Measurements from ENCODE around the gene DYNC2LI1. TPM values are rescaled to one million over a fixed set of nuclear protein-coding genes. Genes with fewer than 3 reads are reported as not detected.
A peak's percentile ranks its signal among the peaks of the same experiment; 100 is the strongest.

DYNC2LI1 gene
- total RNA-seq, 2 experiments from 2014 or later, result 13.6 to 17.7 TPM

GRCh38 chr2:43764086-43764705, 9.6 kb upstream of the DYNC2LI1 start:
- no peaks in the 10 kb centered on the region for H4K20me1 ChIP-seq (ENCODE audit: insufficient read depth, low read length)
- H3K9me2 ChIP-seq (ENCODE audit: insufficient read depth, low read length), result no peaks in the 10 kb centered on the region
- no peak for TF ChIP-seq EZH2phosphoT487 (IDR thresholded peaks at IDR 0.05; ENCODE audit: borderline replicate concordance, low read depth, low read length)
- TF ChIP-seq, protein P1, sequence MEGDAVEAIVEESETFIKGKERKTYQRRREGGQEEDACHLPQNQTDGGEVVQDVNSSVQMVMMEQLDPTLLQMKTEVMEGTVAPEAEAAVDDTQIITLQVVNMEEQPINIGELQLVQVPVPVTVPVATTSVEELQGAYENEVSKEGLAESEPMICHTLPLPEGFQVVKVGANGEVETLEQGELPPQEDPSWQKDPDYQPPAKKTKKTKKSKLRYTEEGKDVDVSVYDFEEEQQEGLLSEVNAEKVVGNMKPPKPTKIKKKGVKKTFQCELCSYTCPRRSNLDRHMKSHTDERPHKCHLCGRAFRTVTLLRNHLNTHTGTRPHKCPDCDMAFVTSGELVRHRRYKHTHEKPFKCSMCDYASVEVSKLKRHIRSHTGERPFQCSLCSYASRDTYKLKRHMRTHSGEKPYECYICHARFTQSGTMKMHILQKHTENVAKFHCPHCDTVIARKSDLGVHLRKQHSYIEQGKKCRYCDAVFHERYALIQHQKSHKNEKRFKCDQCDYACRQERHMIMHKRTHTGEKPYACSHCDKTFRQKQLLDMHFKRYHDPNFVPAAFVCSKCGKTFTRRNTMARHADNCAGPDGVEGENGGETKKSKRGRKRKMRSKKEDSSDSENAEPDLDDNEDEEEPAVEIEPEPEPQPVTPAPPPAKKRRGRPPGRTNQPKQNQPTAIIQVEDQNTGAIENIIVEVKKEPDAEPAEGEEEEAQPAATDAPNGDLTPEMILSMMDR (conservative IDR thresholded peaks at IDR 0.05; ENCODE audit: low read length), result no peak
- DNase-seq (ENCODE audit: low spot score), result no peak
- no peaks in the 10 kb centered on the region for H3K4me1 ChIP-seq (ENCODE audit: insufficient read depth, low read length, poor library complexity, severe bottlenecking)
- no peaks in the 10 kb centered on the region for H3K36me3 ChIP-seq (ENCODE audit: insufficient read depth, low read length)
- no peak overlapping the region for H3K4me3 ChIP-seq (ENCODE audit: low read depth, low read length, poor library complexity, severe bottlenecking)
- POLR2A ChIA-PET, result no interaction called here
- no peaks in the 10 kb centered on the region for H3K79me2 ChIP-seq (ENCODE audit: insufficient read depth, low read depth, low read length)
- no peak overlapping the region for H3K4me2 ChIP-seq (ENCODE audit: low read length)
- H3K27ac ChIP-seq (ENCODE audit: low read depth, low read length, poor library complexity, severe bottlenecking), result no peak overlapping the region
- H3K9me3 ChIP-seq (ENCODE audit: low read length), result no peaks in the 10 kb centered on the region
- no peak overlapping the region for H2AFZ ChIP-seq (ENCODE audit: low read length)
- BruUV-seq (replicated peaks), result no TSS peak
- intact Hi-C loops (cut with micrococcal nuclease; ENCODE audit: unreplicated experiment), result no loop called here
- CTCF ChIA-PET (ENCODE audit: unreplicated experiment), result no interaction called here

GRCh38 chr2:43766006-43766405, 7.8 kb upstream of the DYNC2LI1 start:
- no peaks in the 10 kb centered on the region for H3K9me2 ChIP-seq (ENCODE audit: insufficient read depth, low read length)
- H3K4me3 ChIP-seq (ENCODE audit: low read depth, low read length, poor library complexity, severe bottlenecking), result no peak overlapping the region
- ChIA-PET CTCF (ENCODE audit: unreplicated experiment) (no interaction called here), POLR2A (no interaction called here)
- no peak overlapping the region for H3K4me2 ChIP-seq (ENCODE audit: low read length)
- no peaks in the 10 kb centered on the region for H3K36me3 ChIP-seq (ENCODE audit: insufficient read depth, low read length)
- no peaks in the 10 kb centered on the region for H4K20me1 ChIP-seq (ENCODE audit: insufficient read depth, low read length)
- no peak for TF ChIP-seq EZH2phosphoT487 (IDR thresholded peaks at IDR 0.05; ENCODE audit: borderline replicate concordance, low read depth, low read length)
- TF ChIP-seq, protein P1 (conservative IDR thresholded peaks at IDR 0.05; ENCODE audit: low read length), result no peak
- DNase-seq (ENCODE audit: low spot score), result no peak
- H3K27ac ChIP-seq (ENCODE audit: low read depth, low read length, poor library complexity, severe bottlenecking), result no peak overlapping the region
- intact Hi-C loops (cut with micrococcal nuclease; ENCODE audit: unreplicated experiment), result no loop called here
- H3K79me2 ChIP-seq (ENCODE audit: insufficient read depth, low read depth, low read length), result no peaks in the 10 kb centered on the region
- BruUV-seq (replicated peaks), result no TSS peak
- H3K9me3 ChIP-seq (ENCODE audit: low read length), result no peaks in the 10 kb centered on the region
- H2AFZ ChIP-seq (ENCODE audit: low read length), result no peak overlapping the region
- no peaks in the 10 kb centered on the region for H3K4me1 ChIP-seq (ENCODE audit: insufficient read depth, low read length, poor library complexity, severe bottlenecking)

DNA sequence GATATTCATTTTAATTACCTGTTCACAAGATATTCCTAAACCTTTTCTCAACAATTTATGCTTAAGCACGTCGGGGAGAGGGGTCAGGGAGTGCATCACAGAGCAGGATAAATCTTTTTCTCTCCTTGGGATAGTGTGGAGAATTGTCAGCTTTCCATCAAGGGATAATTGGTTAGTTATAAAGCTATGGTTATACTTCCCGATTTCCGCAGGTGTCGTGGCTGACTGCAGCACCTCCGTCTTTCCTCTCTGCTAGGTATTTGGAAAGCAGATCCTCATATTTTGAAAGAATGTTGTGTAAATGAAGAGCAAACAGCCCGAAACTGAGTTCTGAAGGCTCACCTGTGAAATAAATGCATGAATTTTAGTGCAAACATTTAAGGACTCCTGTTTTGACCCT, 778 bp downstream of the DYNC2LI1 start:
- peak overlapping the region; percentile 78 for H3K4me2 ChIP-seq (ENCODE audit: low read length)
- peak overlapping the region; percentile 77 for H3K4me3 ChIP-seq (ENCODE audit: low read depth, low read length, poor library complexity, severe bottlenecking)
- TF ChIP-seq, protein P1 (conservative IDR thresholded peaks at IDR 0.05; ENCODE audit: low read length), result no peak
- TF ChIP-seq EZH2phosphoT487 (IDR thresholded peaks at IDR 0.05; ENCODE audit: borderline replicate concordance, low read depth, low read length), result no peak
- no peak overlapping the region for H3K27ac ChIP-seq (ENCODE audit: low read depth, low read length, poor library complexity, severe bottlenecking)
- DNase-seq (ENCODE audit: low spot score), result no peak
- H3K4me1 ChIP-seq (ENCODE audit: insufficient read depth, low read length, poor library complexity, severe bottlenecking), result peaks cover 8% of the 10 kb centered on the region
- no peaks in the 10 kb centered on the region for H3K9me3 ChIP-seq (ENCODE audit: low read length)
- BruUV-seq (replicated peaks), result TSS peak; percentile 74
- peak overlapping the region; percentile 94 for H2AFZ ChIP-seq (ENCODE audit: low read length)
- CTCF ChIA-PET (ENCODE audit: unreplicated experiment), result no interaction called here
- intact Hi-C loops (cut with micrococcal nuclease; ENCODE audit: unreplicated experiment), result loop anchor here (5.0 kb wide), 1 partner anchor 162 kb away; no protein-coding TSS in a partner anchor
- POLR2A ChIA-PET, result interaction anchor here (0.7 to 1.2 kb wide), 4 partner anchors 21 to 198 kb away, joined by 3 to 4 read pairs (median 4); no protein-coding TSS in a partner anchor
- no peaks in the 10 kb centered on the region for H3K36me3 ChIP-seq (ENCODE audit: insufficient read depth, low read length)
- 0 out of 2 replicates have a peak, but pooled peaks cover 4% of the 10 kb centered on the region for H3K9me2 ChIP-seq (ENCODE audit: insufficient read depth, low read length)
- no peaks in the 10 kb centered on the region for H3K79me2 ChIP-seq (ENCODE audit: insufficient read depth, low read depth, low read length)
- no peaks in the 10 kb centered on the region for H4K20me1 ChIP-seq (ENCODE audit: insufficient read depth, low read length)

Measured in OCI-LY7 (cell line).